Limb (tissue), 2 donors: ENCODE data around the gene TFAP2C.
"Not testable (repeated sequence)": the region's sequence is repeated elsewhere in the genome, so short reads cannot be mapped to it uniquely, and the experiment has no call there.

Experiments used
- DNase-seq, 2 donors: peaks; one replicate each; pipeline ENCODE4 v3.0.0-alpha.2; 2016; ENCODE audit errors: extremely low spot score in 2 of 2

Gene TFAP2C

DNA sequence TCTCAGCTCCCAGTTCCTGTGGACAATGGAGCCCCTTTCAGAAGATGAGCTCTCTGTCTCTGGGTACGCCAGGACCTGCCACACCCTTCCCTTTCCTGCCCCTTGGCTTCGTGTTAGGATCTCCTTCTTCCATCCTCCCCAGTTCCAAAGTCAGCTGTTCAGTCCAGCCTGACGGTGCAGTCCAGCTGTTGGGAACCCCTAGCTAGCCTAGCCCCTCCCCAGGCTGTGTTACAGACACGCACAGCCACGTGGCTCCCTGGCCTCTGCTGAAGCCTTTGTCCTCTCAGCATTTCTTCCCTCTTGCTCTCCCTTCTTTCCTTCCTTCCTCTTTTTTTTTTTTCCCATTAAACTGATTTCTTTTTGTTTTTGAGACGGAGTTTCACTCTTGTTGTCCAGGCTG, 12.4 kb upstream of the TFAP2C start:
- DNase-seq = no peak

GRCh38 chr20:56617489-56617888, 11.6 kb upstream of the TFAP2C start:
- DNase-seq = no peak

DNA sequence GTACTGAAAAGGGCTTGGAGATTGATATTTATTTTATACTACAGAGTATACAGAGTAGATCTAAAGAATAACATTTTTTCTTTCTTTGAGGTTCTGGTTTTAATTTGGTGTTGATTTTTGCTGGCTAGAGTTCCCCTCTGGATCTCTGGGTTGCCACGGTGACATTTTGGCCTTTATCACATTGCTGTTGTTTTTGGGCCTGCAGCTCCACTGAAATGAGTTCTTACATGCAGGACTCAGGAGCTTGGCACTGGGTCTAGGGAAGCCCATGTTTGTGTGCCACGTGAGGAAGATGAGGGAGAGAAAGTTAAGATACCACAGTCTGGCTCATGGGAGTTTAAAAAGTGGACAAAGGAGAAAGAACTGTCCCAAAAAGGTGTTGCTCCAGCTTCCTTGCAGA, 7.4 kb upstream of the TFAP2C start:
- DNase-seq = no peak

DNA sequence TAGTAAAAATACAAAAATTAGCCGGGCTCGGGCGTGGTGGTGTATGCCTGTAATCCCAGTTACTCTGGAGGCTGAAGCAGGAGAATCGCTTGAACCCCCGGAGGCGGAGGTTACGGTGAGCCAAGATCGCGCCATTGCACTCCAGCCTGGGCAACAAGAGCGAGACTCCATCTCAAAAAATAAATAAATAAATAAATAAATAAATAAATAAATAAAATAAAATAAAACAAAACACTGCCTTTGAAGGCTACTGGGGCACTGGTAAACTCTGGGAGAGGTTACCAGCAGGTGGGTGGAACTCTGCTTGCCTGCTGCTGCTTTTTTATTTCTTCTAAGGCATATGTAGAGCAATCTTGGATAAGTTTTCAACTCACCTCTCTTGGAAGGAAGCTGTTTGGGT, 5.2 kb upstream of the TFAP2C start:
- DNase-seq = not testable (repeated sequence)

DNA sequence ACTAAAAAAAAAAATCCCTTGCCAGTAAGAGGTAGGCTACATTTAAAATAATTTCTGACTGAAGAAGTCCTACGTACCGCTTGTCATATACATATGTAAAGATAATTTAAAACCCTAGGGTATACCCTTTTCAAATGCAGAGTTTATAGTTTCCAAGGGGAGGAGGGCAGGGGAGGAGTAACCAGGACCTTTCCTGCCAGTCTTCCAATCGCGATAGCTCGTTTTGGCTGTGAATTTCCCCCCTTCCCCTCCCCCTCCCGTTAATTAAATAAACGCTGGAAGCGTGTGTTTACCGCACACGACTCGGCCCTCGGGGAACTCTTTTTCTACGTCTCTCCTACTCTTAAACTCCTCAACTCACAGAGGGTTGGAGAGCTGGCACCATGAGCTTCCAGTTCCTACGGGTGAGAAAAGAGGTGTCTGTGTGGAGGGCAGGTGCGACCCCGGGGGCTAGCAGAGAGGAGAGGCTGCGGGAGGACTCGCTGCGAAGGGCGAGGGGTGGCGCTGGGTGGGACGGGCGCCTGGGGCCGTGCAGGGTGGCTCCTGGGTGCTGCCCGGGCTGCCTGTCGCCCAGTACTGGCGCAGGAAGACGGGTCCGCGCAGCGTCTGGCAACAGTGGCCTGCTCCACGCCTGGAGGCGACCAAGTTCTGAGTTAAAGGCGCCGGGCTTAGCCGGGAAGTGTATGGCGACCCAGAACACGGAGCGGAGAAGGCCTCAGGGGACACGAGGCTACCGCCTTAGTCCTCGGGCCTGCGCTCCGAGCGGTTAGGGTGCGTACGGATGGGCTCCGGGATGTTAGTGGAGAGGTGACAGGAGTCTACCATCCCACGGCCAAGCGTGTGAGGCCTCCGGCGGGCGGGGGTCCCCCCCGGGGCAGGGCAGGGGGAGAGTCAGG, 4.1 kb upstream of the TFAP2C start:
- peak in 1 of 2 donors; percentile 37 for DNase-seq

DNA sequence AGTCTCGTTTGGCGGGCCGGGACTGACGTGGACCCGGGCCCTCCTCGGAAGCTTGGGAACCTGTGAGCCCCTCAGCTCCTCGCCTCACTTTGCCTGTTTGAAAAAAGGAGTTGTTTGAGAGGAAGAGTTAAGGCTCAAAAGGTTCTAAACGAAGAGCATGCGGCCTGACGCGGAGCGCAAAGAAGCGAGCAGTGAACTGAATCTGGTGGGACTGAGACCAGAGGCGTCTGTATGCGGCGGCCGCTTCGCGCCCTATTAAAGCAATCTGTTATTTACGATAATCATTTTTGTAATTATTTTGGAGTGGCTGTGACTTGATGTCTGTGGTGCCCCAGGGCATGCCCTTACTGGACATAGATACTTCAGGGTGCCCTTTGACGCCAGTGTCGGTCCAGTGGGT, 3.3 kb upstream of the TFAP2C start:
- DNase-seq = peak in 1 of 2 donors; percentile 34

- DNase-seq = peak in 1 of 2 donors; percentile 72
Observed at GRCh38 chr20:56626367-56627121, 2.6 kb upstream of the TFAP2C start.

- peak in 1 of 2 donors; percentile 40 for DNase-seq
Observed at GRCh38 chr20:56627122-56628014, 1.7 kb upstream of the TFAP2C start.

GRCh38 chr20:56628015-56628872, 862 bp upstream of the TFAP2C start:
- DNase-seq = peak in 1 of 2 donors; percentile 59

DNA sequence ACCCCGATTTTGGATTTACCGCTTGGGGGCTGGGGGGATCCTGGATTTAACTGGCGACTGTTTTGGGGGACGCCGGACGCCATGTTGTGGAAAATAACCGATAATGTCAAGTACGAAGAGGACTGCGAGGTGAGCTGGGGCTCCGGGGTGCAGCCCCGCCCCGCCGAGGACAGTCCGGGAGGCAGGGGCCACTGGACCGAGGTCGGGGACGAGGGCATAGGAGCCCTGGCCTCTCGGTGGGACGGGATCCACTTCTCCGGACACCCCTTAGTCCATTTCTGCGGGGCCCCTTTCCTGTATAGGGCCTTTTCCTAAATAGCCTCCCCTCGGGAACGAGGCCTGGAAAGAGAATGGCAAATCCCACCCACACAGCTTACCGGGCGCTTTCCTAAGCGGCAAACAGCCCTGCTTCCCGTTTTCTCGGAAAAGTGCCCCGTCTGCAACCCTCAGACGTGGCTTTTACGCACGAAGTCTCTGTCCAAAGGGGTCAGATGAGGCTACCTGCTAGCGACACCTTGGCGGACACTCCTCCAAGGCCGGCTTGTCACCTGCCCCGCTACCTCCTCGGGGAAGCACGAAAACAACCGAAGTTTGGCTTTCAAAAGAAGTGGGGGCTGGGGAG, 469 bp downstream of the TFAP2C start:
- DNase-seq = no peak

DNA sequence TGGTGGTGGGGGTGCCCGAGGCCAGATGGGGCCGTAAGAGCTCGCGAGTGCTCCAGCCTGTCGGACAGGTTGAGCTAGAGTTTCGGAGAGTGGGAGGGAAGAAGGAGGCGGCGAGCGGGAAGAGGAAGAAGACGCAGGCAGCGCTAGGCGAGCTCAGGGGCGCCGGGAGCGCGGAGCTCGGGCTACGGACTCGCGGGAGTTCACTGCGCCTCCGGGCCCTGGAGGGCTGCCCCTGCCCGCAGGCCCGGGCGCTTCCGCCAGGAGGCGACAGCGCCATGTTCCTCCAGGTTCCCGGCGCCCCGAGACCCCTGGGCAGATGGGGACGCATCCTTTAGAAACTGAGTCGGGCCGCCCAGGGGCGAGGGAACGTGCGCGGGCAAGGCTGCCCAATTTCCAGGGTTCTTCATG, 984 bp downstream of the TFAP2C start:
- DNase-seq = peak in 1 of 2 donors; percentile 74

- peak in 1 of 2 donors; percentile 70 for DNase-seq
Observed at GRCh38 chr20:56630506-56631317, 1.6 kb downstream of the TFAP2C start.

GRCh38 chr20:56631318-56631989, 2.3 kb downstream of the TFAP2C start:
- peak in 1 of 2 donors; percentile 51 for DNase-seq

- no peak for DNase-seq
Observed at GRCh38 chr20:56631990-56632327, 2.9 kb downstream of the TFAP2C start.

GRCh38 chr20:56634307-56634706, 5.2 kb downstream of the TFAP2C start:
- no peak for DNase-seq

- no peak for DNase-seq
Observed at GRCh38 chr20:56634735-56635385, 5.8 kb downstream of the TFAP2C start.

DNA sequence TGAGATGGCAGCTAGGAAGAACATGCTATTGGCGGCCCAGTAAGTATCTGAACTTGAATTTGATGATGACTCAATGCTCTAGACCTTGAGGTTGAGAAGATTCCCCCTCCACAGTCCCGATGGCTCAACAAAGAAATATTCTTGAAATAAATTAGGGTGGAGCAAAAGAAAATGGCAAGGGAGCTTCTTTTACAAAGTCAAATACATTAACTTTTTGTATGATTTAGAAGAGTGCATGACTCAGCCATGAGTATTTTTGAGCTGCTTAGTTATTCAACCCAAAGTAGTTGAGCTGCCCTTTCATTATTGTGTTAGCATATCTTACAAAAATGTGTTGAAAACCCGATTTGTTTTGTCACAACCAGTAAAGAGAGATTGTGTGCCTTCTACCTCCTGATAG, 7.6 kb downstream of the TFAP2C start:
- no peak for DNase-seq

DNA sequence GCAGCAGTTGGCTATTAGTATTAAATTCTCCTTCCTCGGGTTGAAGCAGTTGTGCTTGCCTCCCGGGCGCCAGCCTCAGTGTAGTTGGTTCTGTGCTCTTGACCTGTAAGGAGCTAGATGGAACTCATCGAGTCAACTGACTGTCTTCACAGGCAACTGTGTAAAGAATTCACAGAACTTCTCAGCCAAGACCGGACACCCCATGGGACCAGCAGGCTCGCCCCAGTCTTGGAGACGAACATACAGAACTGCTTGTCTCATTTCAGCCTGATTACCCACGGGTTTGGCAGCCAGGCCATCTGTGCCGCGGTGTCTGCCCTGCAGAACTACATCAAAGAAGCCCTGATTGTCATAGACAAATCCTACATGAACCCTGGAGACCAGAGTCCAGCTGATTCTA, 8.5 kb downstream of the TFAP2C start:
- no peak for DNase-seq
